ENCODE measurements around the gene PSMD2. TPM values are rescaled to one million over a fixed set of nuclear protein-coding genes. Genes with fewer than 3 reads are reported as not detected.

PSMD2 gene
- total RNA-seq, 1 experiment from 2014 or later: 359 TPM

- CTCF ChIA-PET: interaction anchor here (1.1 kb wide), 1 partner anchor 33 kb away, joined by 3 read pairs; no protein-coding TSS in a partner anchor
- POLR2A ChIA-PET: no interaction called here
- H3K4me1 Mint-ChIP-seq: peaks cover 1% of the 10 kb centered on the region; the same call in 1 of the 2 replicates
- no peaks in the 10 kb centered on the region for H3K9me3 Mint-ChIP-seq
- H3K27me3 Mint-ChIP-seq (ENCODE audit: low read depth): no peaks in the 10 kb centered on the region
- H3K36me3 Mint-ChIP-seq: peaks cover 87% of the 10 kb centered on the region
- no peak overlapping the region for H3K4me3 Mint-ChIP-seq
- no peak for TF ChIP-seq ZBTB43 (CRISPR knock-in tag; IDR thresholded peaks at IDR 0.05)
- ATAC-seq (peak; percentile 26; the same call in 1 of the 2 replicates), DNase-seq (ENCODE audit: low spot score) (no peak)
- H3K27ac Mint-ChIP-seq: no peak overlapping the region
These were observed 6.5 kb downstream of the PSMD2 start for GRCh38 chr3:184305577-184305976.

- POLR2A ChIA-PET: no interaction called here
- no peaks in the 10 kb centered on the region for H3K9me3 Mint-ChIP-seq
- ATAC-seq: no peak
- H3K4me3 Mint-ChIP-seq: no peak overlapping the region
- H3K27ac Mint-ChIP-seq: no peak overlapping the region
- no peaks in the 10 kb centered on the region for H3K27me3 Mint-ChIP-seq (ENCODE audit: low read depth)
- H3K36me3 Mint-ChIP-seq: peaks cover 81% of the 10 kb centered on the region
- H3K4me1 Mint-ChIP-seq: no peaks in the 10 kb centered on the region
- no peak for DNase-seq (ENCODE audit: low spot score)
- CTCF ChIA-PET: interaction anchor here (1.1 kb wide), 1 partner anchor 32 kb away, joined by 3 read pairs; no protein-coding TSS in a partner anchor
- TF ChIP-seq PREB (CRISPR knock-in tag; IDR thresholded peaks at IDR 0.05; ENCODE audit: borderline replicate concordance): no peak
- TF ChIP-seq IRF1 (CRISPR knock-in tag; IDR thresholded peaks at IDR 0.05): no peak
These were observed 7.4 kb downstream of the PSMD2 start for GRCh38 chr3:184306341-184306972.

- ChIA-PET CTCF (no interaction called here), POLR2A (no interaction called here)
- no peaks in the 10 kb centered on the region for H3K27me3 Mint-ChIP-seq (ENCODE audit: low read depth)
- ATAC-seq (no peak), DNase-seq (ENCODE audit: low spot score) (no peak)
- TF ChIP-seq ZNF396 (CRISPR knock-in tag; IDR thresholded peaks at IDR 0.05; ENCODE audit: borderline replicate concordance): no peak
- TF ChIP-seq NR3C1 (CRISPR knock-in tag; conservative IDR thresholded peaks at IDR 0.05; ENCODE audit: low read depth): no peak
- no peak for TF ChIP-seq ZSCAN18 (CRISPR knock-in tag; IDR thresholded peaks at IDR 0.05)
- TF ChIP-seq MXD4 (CRISPR knock-in tag; IDR thresholded peaks at IDR 0.05; ENCODE audit: borderline replicate concordance): no peak
- no peaks in the 10 kb centered on the region for H3K9me3 Mint-ChIP-seq
- H3K4me3 Mint-ChIP-seq: no peak overlapping the region
- H3K4me1 Mint-ChIP-seq: no peaks in the 10 kb centered on the region
- H3K36me3 Mint-ChIP-seq: peaks cover 66% of the 10 kb centered on the region
- no peak overlapping the region for H3K27ac Mint-ChIP-seq
These were observed 8.9 kb downstream of the PSMD2 start for GRCh38 chr3:184307915-184308314.

GRCh38 chr3:184308744-184309143 is 9.7 kb downstream of the PSMD2 start:
- Mint-ChIP-seq H3K9me3 (no peaks in the 10 kb centered on the region), H3K36me3 (peaks cover 58% of the 10 kb centered on the region), H3K27ac (no peak overlapping the region), H3K4me1 (0 out of 2 replicates have a peak, but pooled peaks cover 1% of the 10 kb centered on the region), H3K4me3 (no peak overlapping the region), H3K27me3 (ENCODE audit: low read depth) (no peaks in the 10 kb centered on the region)
- CTCF ChIA-PET: no interaction called here
- no peak for TF ChIP-seq STAT6 (CRISPR knock-in tag; conservative IDR thresholded peaks at IDR 0.05; ENCODE audit: low read depth)
- no peak for TF ChIP-seq E2F1 (CRISPR knock-in tag; IDR thresholded peaks at IDR 0.05)
- TF ChIP-seq GABPB1 (CRISPR knock-in tag; IDR thresholded peaks at IDR 0.05): no peak
- no peak for TF ChIP-seq ESRRA (CRISPR knock-in tag; IDR thresholded peaks at IDR 0.05; ENCODE audit: borderline replicate concordance)
- ATAC-seq: no peak
- DNase-seq (ENCODE audit: low spot score): no peak
- POLR2A ChIA-PET: no interaction called here

All from WTC11 (cell line).